IPS DF 4.7 (cell line): ENCODE results near the gene FAM3A.

ENCODE experiments used
- DNase-seq: peaks from one replicate; pipeline ENCODE4 v3.0.0-alpha.2; 2013; ENCODE audit warnings: low spot score; ENCODE audit errors: extremely low read depth

The FAM3A gene

DNA sequence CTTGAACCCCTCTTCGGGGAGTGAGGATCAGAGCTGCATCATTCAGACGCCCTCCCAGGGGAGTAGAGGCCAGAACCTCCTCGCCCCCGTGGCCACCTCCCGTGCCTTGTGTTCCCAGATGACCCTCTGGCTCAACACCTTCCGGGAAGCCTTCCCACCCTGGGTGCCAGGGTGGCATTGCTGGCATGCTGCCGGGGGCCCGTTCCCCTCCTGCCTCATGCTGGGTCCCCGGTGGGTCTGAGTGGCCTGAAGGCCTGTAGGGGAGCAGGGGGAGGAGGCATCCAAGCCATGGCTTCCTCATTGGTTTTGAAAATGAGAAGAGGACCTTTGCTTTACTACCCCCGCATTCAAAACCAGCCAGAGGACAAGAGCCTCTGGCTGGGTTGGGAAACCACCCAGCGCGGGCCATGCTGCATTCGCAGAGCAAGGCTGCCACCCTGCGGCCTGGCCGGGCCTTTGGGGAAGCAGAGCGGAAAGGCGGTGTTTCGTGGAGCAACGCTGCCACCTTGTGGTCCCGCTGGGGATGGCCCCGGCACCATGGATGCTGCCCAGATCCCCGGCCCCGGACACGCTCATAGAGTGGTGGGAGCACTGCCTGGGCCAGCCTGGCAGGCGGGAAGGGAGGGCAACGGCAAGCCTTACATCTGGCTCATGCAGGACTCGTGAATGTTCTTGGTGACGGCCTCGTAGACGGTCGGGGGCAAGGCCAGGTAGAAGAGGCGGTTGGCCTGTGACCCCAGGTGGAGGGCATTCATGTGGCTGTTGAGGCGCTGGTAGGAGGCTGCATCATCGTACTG is 18.7 kb upstream of the FAM3A start:
- DNase-seq = no peak

DNA sequence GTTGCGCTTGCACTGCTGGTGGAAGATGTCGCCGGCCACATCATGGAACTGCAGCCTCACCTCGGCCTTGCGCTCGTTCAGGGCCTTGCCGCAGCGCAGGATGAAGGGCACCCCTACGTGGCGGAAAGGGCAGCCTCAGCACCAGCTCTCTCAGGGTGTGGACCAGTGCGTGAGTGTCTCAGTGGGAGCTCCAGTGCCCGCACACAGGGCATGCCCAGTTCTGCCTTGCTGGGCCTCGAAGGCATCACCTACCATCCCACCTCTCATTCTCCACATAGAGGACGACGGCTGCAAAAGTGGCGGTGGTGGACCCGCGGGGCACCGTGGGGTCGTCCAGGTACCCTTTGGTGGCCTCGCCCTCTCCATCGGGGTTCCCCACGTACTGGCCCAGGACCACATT is 16.7 kb upstream of the FAM3A start:
- no peak for DNase-seq

DNA sequence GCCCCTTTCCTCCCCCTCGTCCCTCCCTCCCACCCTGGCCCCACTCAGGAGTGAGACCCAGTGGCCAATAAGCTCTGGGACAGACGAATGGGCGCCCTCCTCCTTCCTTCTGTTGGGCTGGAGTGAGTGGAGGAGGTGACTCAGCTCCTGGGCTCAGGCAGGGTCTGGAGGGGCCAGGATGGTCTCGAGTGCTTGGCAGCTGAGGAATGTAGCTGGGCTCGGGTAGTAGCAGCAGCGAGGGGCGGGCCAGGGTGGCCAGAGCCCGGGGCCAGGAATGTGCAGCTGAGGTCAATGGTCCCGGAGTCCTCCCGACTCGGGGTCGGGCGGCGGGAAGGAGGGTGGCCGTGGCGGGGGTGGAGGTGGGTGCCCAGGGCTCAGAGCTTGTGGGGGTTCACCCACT is 15.6 kb upstream of the FAM3A start:
- no peak for DNase-seq

DNA sequence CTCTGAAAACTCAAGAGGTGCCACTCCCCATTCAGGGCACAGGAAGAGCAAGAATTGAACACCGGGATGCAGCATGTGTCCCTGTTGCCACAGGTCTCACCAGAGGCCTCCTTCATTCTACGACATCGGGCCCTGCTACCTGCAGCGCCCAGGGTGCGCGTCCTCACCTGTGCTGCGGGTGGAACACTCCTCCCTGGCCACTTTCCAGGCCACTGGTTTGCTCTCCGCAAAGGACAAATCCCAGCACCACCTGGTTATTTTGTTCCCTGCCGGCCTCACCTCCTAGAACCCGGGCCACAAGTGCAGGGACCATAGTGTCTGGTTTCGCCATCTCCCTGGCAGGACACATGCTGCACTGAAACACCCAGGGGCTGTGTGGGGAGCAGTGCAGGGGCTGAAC is 14.3 kb upstream of the FAM3A start:
- DNase-seq = no peak

DNA sequence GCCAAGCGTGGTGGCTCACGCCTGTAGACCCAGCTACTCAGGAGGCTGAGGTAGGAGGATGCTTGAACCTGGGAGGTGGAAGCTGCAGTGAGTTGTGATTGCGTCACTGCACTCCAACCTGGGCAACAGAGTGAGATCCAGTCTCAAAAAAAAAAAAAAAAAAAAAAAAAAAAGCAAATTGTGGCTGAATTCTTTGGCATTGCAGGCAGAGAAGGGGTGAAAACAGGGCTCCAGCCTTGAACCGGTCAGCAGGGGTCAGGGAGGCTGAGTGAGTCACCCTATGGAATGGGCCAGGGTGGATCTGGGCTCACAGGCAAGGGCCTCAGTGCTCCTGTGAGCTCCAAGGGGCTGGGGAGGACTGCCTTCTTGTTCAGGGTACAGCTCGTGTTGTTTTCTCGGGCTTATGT is 13.2 kb upstream of the FAM3A start:
- no peak for DNase-seq

DNA sequence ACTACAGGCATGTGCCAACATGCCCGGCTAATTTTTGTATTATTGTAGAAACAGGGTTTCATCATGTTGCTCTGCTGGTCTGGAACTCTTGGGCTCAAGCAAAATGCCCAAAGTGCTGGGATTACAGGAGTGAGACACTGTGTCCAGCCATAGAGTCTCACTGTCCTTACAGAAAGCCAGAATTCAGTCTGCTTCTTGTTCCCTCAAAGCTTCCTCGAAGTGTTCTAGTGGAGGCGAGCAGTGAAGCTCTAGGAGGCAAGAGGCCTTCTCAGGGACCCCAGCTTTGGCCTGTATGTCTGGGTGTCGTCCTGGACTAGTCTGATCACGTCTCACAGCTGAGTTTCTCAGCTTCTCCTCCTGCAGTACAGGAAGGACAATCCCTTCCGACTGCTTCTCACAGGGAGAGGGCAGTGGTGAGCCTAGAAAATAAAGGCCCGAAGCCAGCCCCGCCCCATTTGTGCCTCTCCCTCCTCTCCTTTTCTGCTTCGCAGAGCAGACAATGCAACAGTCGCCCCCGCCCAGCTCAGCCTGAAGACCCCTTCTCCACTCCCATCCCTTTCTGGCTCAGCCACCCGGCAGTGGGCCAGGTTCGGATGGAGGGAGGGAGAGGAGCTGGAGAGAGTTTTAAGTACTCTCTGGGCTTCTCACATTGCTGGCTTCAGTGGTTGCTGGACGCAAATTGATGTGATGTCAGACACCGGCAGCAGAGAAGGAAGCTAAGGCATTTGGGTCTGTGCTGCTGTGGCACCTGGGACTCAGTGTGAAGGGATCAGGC is 11.1 kb upstream of the FAM3A start:
- DNase-seq = no peak

DNA sequence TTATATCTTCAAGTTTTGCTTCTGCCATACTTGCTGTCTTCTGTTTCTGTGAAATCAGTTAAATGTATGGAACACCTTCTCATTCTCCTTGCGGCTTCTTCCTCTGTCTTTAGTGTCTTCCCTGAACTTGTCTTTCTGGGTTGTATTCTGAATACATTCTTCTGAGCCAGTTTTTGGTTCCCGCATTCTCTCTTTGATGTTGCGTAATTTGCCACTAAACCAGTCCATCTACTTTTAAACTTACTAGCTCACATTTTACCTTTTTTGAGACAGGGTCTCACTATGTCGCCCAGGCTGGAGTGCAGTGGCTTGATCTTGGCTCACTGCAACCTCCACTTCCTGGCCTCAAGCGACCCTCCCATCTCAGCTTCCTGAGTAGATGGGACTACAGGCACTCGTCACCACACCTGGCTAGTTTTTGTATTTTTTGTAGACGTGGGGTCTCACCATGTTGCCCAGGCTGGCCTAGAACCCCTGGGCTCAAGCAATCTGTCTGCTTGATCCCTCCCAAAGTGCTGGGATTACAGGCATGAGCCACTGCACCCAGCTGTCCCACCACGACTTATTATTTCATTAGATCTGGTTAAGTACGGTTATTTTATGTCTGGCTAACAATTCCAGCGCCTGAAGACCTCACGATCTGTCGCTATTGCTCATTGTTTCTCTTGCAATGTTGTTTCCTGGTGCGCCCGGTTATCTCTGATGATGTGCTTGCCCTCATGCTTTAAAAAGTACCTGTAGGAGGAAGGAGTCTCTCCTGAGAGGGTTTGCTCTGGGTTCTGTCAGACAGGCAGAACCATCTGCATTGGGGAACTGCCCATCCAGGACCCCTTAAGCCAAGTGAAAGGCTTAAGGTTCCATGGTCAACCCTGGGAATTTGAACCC is 9.8 kb upstream of the FAM3A start:
- DNase-seq = no peak

DNA sequence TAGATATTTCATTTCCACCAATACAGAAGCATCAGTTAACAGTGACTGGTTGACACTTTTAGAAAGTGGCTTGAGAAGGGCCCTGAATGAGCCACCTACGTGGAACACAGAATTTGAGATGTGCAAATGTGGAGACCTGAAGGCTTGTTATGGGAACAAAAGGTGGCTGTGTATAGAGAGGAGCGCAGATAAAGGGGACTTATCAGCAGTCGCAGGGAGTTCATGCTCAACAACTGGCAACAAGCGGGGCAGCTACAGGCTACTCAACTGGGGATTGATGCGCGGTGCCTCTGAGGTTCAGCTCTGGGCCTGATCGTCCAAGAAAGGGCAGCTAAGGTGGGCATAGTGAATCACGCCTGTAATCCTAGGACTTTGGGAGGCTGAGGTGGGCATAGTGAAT is 3.4 kb upstream of the FAM3A start:
- DNase-seq = no peak

DNA sequence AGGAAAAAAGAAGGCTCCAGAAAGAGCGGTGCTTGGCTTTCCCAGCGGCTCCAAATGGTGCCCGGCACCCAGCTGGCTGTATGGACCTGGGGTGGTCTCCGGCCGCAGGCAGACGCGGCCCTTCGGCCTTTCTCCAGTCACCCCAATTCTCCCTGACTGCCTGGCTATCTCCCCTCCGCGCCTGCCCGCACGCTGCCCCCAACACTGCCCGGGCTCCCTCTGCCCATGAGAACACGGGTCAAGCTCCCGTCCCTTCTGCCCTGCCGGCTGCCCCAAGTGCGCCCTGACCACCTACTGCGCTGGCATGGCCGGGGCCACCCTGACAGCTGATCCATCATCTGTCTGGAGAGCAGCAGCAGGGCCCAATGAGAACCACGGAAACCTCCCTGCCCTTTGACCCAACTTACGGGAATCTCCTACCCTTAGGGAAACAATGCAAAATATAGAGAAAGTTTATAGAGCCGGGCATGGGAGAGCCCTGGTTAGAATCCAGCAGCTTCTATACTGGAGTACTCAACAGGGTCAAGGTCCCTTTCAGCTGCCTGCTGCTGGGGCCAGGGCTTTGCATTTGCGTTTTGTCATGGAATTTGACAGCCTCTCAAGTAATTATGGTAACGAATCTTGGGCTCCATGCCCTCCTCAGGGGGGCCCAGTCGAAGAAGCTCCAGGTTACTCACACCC is 1.2 kb upstream of the FAM3A start:
- no peak for DNase-seq

DNA sequence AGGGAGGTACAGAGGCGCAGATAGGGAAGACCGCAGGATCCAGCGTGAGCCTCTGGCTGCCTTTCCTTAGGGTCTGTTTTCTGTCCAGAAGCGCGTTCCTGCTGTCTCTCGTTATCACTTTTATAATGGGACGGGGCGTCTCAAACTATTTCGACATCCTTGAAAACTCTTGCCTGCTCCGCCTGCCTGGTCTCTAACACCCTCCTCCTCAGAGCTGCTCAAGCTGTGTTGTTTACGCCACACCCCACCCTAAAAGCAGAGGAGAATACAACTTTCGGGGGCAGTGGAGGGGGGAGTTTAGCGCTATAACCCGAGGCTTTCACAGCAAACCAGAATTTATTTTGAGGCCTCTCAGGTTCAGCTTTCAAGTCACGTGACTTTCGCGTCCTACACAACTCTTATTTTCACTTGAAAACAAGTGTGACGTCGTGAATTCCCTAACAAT is 646 bp upstream of the FAM3A start:
- no peak for DNase-seq

DNA sequence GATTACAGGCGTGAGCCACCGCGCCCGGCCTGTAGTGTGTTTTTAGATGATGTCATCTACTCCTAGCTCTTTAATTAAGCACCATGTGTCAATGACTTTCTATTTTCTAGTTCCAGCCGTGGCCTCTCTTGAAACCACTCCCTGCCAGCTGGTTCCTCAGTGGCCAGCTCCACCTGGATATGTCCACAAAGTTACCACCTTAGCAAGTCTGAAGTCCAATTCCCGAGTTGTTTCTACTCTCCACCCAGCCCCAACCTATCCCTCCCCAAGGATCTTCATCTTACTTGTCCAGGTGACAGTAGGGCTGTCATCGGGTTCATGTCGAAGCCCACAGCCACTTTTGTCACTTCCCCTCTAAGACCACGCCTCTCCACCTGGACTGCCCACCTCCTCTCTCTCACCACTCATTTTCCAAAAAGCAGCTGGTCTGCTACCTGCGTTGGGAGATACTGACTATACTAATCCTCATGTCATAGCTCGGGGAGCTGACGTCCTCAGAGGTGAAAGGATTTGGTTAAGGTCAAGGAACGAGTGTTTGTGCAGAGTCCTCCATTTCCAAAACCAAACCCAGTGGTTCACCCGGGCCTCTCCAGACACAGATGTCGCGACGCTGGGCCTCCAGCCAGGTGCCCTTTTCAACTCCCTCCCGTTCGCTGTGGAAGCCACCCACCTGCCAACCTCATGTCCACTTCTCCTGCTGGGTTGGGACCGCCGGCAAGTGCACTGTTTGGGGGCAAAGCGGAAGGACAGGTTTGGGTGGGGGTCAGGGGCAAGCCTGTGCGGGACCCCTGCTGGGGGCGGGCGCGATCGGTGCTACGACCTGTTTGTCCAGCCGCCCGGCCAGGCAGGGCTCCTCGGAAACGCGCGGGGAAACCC is 704 bp downstream of the FAM3A start:
- no peak for DNase-seq

DNA sequence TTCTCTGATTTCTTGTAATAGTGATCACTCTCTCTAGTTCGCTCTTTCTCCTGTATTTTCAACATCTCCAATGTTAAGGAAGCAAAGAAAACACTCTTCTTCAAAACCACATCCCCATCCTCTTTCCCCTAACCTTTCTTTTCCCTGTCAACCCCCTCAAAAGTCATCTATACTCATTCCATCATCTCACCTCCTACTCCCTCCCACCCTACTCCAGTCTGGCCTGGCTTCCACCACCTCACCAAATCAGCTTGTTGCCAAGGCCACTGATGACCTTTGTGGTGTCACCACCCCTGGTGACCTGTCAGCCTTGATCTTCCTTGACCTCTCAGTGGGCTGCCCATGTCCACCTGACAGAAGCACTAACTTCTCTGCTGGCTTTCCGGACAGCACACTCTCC is 2.3 kb downstream of the FAM3A start:
- DNase-seq = no peak

DNA sequence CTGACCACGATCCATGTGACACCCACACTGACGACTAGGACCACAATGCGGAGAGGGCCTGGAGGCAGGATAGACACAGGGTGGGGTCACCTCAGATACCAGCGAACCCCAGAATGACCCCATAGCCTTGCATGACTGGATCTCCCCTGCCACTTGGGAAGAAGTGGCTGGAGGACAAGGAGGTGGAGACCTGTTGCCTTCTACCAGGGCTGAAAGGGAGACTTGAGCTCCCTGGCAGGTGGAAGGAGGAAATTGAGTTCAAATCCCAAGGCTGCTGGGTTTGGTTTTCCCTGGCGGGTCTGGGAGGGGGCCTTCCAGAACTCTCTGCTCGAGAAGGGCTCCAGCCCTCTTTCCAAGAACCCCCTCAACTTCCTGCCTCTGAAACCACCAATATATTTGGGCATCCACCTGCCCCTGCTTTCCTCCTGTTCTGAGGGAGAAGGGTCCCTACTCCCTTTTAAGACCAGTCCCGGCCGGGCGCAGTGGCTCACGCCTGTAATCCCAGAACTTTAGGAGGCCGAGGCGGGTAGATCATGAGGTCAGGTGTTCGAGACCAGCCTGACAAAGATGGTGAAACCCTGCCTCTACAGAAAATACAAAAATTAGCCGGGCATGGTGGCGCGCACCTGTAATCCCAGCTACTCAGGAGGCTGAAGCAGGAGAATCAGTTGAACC is 3.0 kb downstream of the FAM3A start:
- DNase-seq = no peak

DNA sequence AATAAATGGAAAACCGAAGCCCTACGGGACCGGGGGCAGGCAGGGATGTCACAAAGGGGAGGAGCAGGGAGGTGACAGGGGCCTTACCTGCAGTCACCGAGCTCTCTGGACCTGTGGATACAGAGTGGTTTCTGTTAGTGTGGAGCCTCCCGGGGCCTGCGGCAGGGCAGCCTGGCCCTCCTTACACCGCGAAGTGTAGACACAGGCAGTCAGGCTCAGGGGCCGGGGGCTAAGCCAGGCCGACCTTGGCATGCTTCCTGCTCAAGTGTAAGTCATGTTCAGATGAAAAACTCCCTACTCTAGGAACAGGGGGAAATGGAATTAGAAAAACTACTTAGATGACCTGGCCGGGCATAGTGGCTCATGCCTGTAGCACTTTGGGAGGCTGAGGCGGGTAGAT is 4.3 kb downstream of the FAM3A start:
- no peak for DNase-seq

DNA sequence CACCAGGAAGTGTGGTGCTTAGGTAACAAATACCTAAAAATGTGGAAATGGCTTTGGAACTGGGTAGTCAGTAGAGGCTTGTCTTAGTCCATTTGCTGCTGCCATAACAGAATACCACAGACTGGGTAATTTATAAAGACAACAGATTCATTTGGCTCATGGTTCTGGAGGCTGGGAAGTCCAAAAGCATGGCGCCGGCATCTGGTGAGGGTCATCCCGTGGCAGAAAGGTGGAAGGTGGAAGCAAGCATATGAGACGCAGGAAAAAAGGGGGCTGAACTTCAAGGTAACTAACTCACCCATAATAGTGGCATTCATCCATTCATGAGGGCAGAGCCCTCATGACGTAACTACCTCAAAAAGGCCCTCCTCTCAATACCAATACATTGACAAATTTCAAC is 6.6 kb downstream of the FAM3A start:
- no peak for DNase-seq

DNA sequence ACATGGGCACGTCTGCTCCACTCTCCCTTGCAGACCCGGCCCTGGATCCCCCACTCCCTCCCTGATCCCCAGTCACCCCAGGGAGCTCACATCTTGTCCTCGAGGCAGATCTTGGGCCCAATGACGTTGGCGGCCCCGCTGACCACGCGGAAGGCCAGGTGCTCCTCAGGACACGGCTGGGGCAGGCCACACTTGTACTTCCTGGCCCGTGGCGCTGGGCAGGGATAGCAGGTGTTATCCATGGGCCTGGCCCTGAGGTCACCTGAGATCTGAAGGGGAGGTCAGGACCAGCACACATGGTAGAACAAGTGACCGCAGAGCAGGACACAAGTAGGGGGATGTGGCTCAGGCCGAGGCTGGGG is 7.7 kb downstream of the FAM3A start:
- no peak for DNase-seq

DNA sequence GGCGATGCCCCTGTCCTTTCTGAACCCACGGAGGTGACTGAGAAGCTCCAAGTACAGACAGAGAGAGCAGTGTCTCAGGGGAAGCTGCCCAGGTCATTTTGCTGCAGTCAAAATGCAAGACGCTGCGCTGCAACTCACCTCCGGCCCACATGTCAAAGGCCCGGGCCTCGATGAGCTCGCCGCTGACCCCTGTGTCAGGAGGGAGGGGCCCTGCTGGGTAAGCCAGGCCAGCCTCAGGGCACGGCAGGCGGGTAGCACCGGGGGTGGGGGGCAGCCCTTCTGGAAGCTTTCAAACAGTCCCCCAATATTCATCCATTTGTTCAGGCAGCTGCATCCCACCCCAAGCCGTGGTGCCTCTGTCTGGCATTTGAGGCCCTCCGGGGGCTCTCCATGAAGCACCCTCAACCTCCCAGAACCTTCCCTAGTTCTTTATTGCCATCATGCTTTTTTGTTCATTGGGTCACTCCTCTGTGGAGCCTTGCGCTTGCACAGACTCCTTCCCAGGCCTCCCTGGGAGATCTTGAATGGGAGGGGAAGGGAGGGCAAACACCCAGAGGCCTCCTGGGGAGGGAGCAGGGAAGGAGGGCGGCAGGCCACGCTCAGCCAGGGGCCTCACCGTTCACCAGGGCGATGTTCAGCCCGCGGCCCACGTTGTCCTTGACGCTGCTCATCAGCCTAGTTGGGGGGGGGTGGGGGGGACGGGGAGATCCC is 8.2 kb downstream of the FAM3A start:
- no peak for DNase-seq

DNA sequence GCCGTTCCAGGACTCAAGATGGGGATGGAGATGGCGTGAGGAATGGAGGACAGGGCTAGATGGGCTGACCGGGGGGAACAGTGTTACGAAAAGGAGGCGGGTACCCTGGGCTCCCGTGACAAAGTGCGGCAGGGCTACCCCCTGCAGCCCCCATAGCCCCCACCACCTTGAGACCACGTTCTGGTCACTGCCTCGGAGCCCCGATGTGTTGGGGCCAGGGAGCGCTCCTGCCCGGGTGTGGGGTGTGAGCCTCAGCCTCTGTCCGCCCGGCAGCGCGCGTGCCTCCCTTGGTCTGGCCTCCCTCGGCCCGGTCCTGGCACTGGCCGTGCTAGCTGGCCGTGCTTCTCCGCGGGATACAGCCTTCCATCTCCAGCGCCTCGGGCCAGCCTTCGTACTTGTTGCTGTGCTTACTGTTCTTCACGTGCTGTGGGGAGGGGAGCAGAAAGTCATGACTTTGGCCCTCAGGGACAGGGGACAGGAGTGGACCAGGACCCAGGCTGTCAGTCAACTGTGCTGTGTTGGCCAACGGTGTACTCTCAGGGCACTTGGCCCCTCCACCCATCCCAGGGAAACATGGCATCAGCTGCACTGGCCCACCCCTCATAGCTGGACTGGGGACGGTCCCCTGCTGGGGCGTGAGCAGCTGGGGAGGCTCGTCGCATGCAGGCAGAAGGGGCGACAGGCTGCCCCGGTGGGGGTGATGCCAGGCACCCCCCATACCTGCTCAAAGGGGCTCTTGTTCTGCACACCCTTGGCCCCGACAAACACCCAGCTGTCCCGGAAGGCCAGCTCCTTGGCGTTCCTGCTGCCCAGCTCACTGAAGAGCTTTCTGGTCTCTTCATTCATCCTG is 9.3 kb downstream of the FAM3A start:
- no peak for DNase-seq
